ENCODE results near the gene KDM1A. TPM values are rescaled to one million over a fixed set of nuclear protein-coding genes. Genes with fewer than 3 reads are reported as not detected.

The KDM1A gene
- total and polyA plus RNA-seq, 2 of the 13 experiments (the other 11 are each of a cell fraction or from before 2014, with no cell fraction given) = 81.3 to 173 TPM

DNA sequence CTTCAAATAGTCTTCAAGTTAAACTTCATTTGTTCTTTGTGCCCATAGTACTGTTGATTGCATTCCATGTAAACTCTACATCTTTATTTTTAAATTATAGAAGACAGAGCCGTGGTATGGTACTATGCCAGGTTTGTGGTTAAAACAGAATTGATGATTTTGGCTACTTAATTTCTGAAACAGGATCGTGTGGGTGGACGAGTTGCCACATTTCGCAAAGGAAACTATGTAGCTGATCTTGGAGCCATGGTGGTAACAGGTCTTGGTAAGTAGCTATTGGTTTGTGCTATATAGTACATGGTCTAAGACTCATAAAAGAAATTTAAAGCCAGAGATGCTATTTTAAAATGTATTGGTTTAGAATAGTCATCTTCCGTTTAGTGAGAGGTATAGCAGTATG is 38.0 kb downstream of the KDM1A start:
- Histone ChIP-seq H2AFZ (ENCODE audit: low read length) (no peak overlapping the region), H3K9me3 (ENCODE audit: low read length) (no peaks in the 10 kb centered on the region), H4K20me1 (ENCODE audit: insufficient read depth, low read length) (peaks cover 5% of the 10 kb centered on the region; the same call in 1 of the 2 replicates), H3K27ac (ENCODE audit: extremely low read length, insufficient read depth, low read length) (no peak overlapping the region), H3K4me1 (ENCODE audit: insufficient read depth, low read length) (no peaks in the 10 kb centered on the region), H3K4me3 (replicated peaks in 1 of 3; ENCODE audit: insufficient read depth in 1 of 3, low read depth in 2 of 3, low read length in 3 of 3) (no peak overlapping the region), H3K4me2 (ENCODE audit: low read depth, low read length) (no peak overlapping the region), H3K79me2 (ENCODE audit: insufficient read depth, low read length) (peaks cover 4% of the 10 kb centered on the region), H3K9ac (ENCODE audit: insufficient read depth, low read depth, low read length) (no peak overlapping the region), H3K27me3 (ENCODE audit: control insufficient read depth in 1 of 2, insufficient read depth in 2 of 2, low read length in 2 of 2) (no peaks in the 10 kb centered on the region), H3K36me3 (replicated peaks in 1 of 2; ENCODE audit: control insufficient read depth in 1 of 2, insufficient read depth in 2 of 2, low read length in 2 of 2) (peaks cover 20 to 79% of the 10 kb centered on the region in 2 experiments)
- TF ChIP-seq NPAS2 (CRISPR knock-in tag; IDR thresholded peaks at IDR 0.05; ENCODE audit: borderline replicate concordance) (no peak), ZSCAN30 (CRISPR knock-in tag; IDR thresholded peaks at IDR 0.05) (no peak), TRIM24 (CRISPR knock-in tag; IDR thresholded peaks at IDR 0.05) (no peak), ZNF775 (CRISPR knock-in tag; IDR thresholded peaks at IDR 0.05; ENCODE audit: borderline replicate concordance) (no peak), SRSF4 (IDR thresholded peaks at IDR 0.05; ENCODE audit: low read depth, low read length, poor library complexity, severe bottlenecking) (no peak), KLF11 (CRISPR knock-in tag; IDR thresholded peaks at IDR 0.05) (no peak), SNRNP70 (IDR thresholded peaks at IDR 0.05; ENCODE audit: low read depth, low read length) (no peak), ATRX (CRISPR knock-in tag; IDR thresholded peaks at IDR 0.05; ENCODE audit: borderline replicate concordance) (no peak), DMAP1 (CRISPR knock-in tag; IDR thresholded peaks at IDR 0.05) (no peak), ZC3H13 (CRISPR knock-in tag; IDR thresholded peaks at IDR 0.05) (no peak), POGZ (CRISPR knock-in tag; IDR thresholded peaks at IDR 0.05) (no peak)
- TF ChIP-seq, protein P1, sequence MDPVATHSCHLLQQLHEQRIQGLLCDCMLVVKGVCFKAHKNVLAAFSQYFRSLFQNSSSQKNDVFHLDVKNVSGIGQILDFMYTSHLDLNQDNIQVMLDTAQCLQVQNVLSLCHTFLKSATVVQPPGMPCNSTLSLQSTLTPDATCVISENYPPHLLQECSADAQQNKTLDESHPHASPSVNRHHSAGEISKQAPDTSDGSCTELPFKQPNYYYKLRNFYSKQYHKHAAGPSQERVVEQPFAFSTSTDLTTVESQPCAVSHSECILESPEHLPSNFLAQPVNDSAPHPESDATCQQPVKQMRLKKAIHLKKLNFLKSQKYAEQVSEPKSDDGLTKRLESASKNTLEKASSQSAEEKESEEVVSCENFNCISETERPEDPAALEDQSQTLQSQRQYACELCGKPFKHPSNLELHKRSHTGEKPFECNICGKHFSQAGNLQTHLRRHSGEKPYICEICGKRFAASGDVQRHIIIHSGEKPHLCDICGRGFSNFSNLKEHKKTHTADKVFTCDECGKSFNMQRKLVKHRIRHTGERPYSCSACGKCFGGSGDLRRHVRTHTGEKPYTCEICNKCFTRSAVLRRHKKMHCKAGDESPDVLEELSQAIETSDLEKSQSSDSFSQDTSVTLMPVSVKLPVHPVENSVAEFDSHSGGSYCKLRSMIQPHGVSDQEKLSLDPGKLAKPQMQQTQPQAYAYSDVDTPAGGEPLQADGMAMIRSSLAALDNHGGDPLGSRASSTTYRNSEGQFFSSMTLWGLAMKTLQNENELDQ (CRISPR knock-in tag; IDR thresholded peaks at IDR 0.05; ENCODE audit: borderline replicate concordance) = no peak
- TF ChIP-seq, protein P2, sequence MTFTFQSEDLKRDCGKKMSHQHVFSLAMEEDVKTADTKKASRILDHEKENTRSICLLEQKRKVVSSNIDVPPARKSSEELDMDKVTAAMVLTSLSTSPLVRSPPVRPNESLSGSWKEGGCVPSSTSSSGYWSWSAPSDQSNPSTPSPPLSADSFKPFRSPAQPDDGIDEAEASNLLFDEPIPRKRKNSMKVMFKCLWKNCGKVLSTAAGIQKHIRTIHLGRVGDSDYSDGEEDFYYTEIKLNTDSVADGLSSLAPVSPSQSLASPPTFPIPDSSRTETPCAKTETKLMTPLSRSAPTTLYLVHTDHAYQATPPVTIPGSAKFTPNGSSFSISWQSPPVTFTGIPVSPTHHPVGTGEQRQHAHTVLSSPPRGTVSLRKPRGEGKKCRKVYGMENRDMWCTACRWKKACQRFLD (CRISPR knock-in tag; IDR thresholded peaks at IDR 0.05; ENCODE audit: borderline replicate concordance) = no peak
- TF ChIP-seq, protein P3, sequence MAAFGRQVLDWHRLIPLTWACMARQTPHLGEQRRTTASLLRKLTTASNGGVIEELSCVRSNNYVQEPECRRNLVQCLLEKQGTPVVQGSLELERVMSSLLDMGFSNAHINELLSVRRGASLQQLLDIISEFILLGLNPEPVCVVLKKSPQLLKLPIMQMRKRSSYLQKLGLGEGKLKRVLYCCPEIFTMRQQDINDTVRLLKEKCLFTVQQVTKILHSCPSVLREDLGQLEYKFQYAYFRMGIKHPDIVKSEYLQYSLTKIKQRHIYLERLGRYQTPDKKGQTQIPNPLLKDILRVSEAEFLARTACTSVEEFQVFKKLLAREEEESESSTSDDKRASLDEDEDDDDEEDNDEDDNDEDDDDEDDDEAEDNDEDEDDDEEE (CRISPR knock-in tag; IDR thresholded peaks at IDR 0.05) = no peak
- ATAC-seq (no peak), FAIRE-seq (no peak), DNase-seq (ENCODE audit: low spot score) (no peak)
- ChIA-PET CTCF (ENCODE audit: low intra/inter-chr PET ratio, low total read pairs) (no interaction called here), POLR2A (no interaction called here)
- BruUV-seq (replicated peaks) = no TSS peak
- 98% methylated on average over 5 of the region's 5 CpGs for WGBS (ENCODE audit: low lambda C conversion rate)
- in situ Hi-C loops (cut with HindIII; ENCODE audit: extremely low pct_ligation_motif_present, low pct_unique_long_range_greater_than_20kb) = no loop called here
- intact Hi-C loops (cut with micrococcal nuclease; ENCODE audit: unreplicated experiment) = loop anchor here (10.0 kb wide), 1 partner anchor 82 kb away; the partner anchor contains the start of gene LACTBL1

Data from HepG2 (cell line).